ENCODE data around the gene STX1B. TPM values are rescaled to one million over a fixed set of nuclear protein-coding genes. Genes with fewer than 3 reads are reported as not detected.

The STX1B gene
- total and polyA plus RNA-seq, 2 donors (not counting 3 experiments of a cell fraction or from before 2014, with no cell fraction given), result 0.11 to 0.14 TPM

GRCh38 chr16:31009894-31010584, 399 bp downstream of the STX1B start:
- no peak overlapping the region for H3K27ac ChIP-seq (ENCODE audit: insufficient read depth, low read depth, low read length)
- H3K4me1 ChIP-seq (ENCODE audit: control insufficient read depth, extremely low read depth, insufficient read depth, low read length), result no peaks in the 10 kb centered on the region
- H3K36me3 ChIP-seq (ENCODE audit: control insufficient read depth in 2 of 2, extremely low read depth in 1 of 2, insufficient read depth in 2 of 2, low read length in 2 of 2), result no peaks in the 10 kb centered on the region
- H4K20me1 ChIP-seq (replicated peaks; ENCODE audit: control insufficient read depth, extremely low read depth, insufficient read depth, low read length), result no peaks in the 10 kb centered on the region
- H3K9me3 ChIP-seq (replicated peaks; ENCODE audit: control insufficient read depth, insufficient read depth, low read length), result no peaks in the 10 kb centered on the region
- H3K4me3 ChIP-seq (replicated peaks in 1 of 3; ENCODE audit: insufficient read depth in 1 of 3, low read depth in 1 of 3, low read length in 3 of 3), result no peak overlapping the region
- DNase-seq (ENCODE audit: low read depth, low spot score) (no peak), FAIRE-seq (no peak)
- ChIA-PET POLR2A (no interaction called here), CTCF (no interaction called here)
- H3K4me2 ChIP-seq (ENCODE audit: insufficient read depth, low read length), result no peak overlapping the region
- H3K27me3 ChIP-seq (ENCODE audit: control insufficient read depth in 2 of 2, insufficient read depth in 2 of 2, low read length in 2 of 2), result peaks cover 17 to 32% of the 10 kb centered on the region in 2 experiments
- dilution Hi-C loops (cut with MboI; ENCODE audit: extremely low pct_ligation_motif_present, low sequenced_read_pairs), result no loop called here
- no peaks in the 10 kb centered on the region for H3K79me2 ChIP-seq (ENCODE audit: control insufficient read depth, insufficient read depth, low read length)
- TF ChIP-seq, protein P1, sequence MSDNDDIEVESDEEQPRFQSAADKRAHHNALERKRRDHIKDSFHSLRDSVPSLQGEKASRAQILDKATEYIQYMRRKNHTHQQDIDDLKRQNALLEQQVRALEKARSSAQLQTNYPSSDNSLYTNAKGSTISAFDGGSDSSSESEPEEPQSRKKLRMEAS (IDR thresholded peaks at IDR 0.05; ENCODE audit: insufficient read depth, insufficient read length), result no peak
- TF ChIP-seq EZH2 (IDR thresholded peaks at IDR 0.05; ENCODE audit: borderline replicate concordance, low read depth, low read length, severe bottlenecking) (no peak), MYC (IDR thresholded peaks at IDR 0.05; ENCODE audit: low read depth, low read length) (no peak), JUN (IDR thresholded peaks at IDR 0.05; ENCODE audit: borderline replicate concordance, insufficient read depth, insufficient read length, low read depth) (no peak), GATA2 (IDR thresholded peaks at IDR 0.05; ENCODE audit: insufficient read depth, insufficient read length, low read depth, low read length) (no peak), POLR2AphosphoS5 (IDR thresholded peaks at IDR 0.05; ENCODE audit: insufficient read depth, low read depth, low read length) (no peak), POLR2A (IDR thresholded peaks at IDR 0.05; ENCODE audit: low read depth, low read length) (no peak), FOS (IDR thresholded peaks at IDR 0.05; ENCODE audit: borderline replicate concordance, insufficient read depth, low read length) (no peak)
- TF ChIP-seq, protein P2, sequence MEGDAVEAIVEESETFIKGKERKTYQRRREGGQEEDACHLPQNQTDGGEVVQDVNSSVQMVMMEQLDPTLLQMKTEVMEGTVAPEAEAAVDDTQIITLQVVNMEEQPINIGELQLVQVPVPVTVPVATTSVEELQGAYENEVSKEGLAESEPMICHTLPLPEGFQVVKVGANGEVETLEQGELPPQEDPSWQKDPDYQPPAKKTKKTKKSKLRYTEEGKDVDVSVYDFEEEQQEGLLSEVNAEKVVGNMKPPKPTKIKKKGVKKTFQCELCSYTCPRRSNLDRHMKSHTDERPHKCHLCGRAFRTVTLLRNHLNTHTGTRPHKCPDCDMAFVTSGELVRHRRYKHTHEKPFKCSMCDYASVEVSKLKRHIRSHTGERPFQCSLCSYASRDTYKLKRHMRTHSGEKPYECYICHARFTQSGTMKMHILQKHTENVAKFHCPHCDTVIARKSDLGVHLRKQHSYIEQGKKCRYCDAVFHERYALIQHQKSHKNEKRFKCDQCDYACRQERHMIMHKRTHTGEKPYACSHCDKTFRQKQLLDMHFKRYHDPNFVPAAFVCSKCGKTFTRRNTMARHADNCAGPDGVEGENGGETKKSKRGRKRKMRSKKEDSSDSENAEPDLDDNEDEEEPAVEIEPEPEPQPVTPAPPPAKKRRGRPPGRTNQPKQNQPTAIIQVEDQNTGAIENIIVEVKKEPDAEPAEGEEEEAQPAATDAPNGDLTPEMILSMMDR (IDR thresholded peaks at IDR 0.05; ENCODE audit: extremely low read depth in 1 of 2, insufficient read depth in 1 of 2, low read depth in 1 of 2, low read length in 2 of 2), result no peak
- intact Hi-C loops (cut with micrococcal nuclease), result no loop called here
- no TSS peak for BruUV-seq (replicated peaks)
- no peak overlapping the region for H2AFZ ChIP-seq (ENCODE audit: low read depth, low read length)
- H3K9ac ChIP-seq (replicated peaks; ENCODE audit: extremely low read depth, insufficient read depth, low read length), result no peak overlapping the region
- H3K9me1 ChIP-seq (replicated peaks; ENCODE audit: control insufficient read depth, extremely low read depth, insufficient read depth, low read length), result no peaks in the 10 kb centered on the region

All from endothelial cell of umbilical vein (primary cell).